CD4-positive, alpha-beta T cell treated with Interleukin-17A for 1 hour (primary cell): ENCODE data around the gene RASSF8.

ENCODE experiments used
- DNase-seq: peaks from one replicate; pipeline ENCODE4 v3.0.0-alpha.2; 2020

RASSF8 gene

GRCh38 chr12:25962932-25963525, 4.5 kb downstream of the RASSF8 start:
- DNase-seq, result no peak

GRCh38 chr12:25965682-25966081, 7.2 kb downstream of the RASSF8 start:
- DNase-seq, result no peak

GRCh38 chr12:25970082-25970481, 11.6 kb downstream of the RASSF8 start:
- DNase-seq, result no peak

GRCh38 chr12:25970916-25971653, 12.6 kb downstream of the RASSF8 start:
- DNase-seq, result no peak

- no peak for DNase-seq
These were observed 13.2 kb downstream of the RASSF8 start for GRCh38 chr12:25971654-25972041.

- DNase-seq, result no peak
These were observed 14.3 kb downstream of the RASSF8 start for GRCh38 chr12:25972783-25973182.

- DNase-seq, result no peak
These were observed 16.7 kb downstream of the RASSF8 start for GRCh38 chr12:25975179-25975578.

GRCh38 chr12:25975682-25976081, 17.2 kb downstream of the RASSF8 start:
- no peak for DNase-seq

- DNase-seq, result no peak
These were observed 17.8 kb downstream of the RASSF8 start for GRCh38 chr12:25976289-25976688.

- DNase-seq, result no peak
These were observed 18.6 kb downstream of the RASSF8 start for GRCh38 chr12:25977047-25977446.

GRCh38 chr12:25979059-25979458, 20.6 kb downstream of the RASSF8 start:
- no peak for DNase-seq

- DNase-seq, result no peak
These were observed 21.1 kb downstream of the RASSF8 start for GRCh38 chr12:25979563-25979962.

GRCh38 chr12:25980035-25980434, 21.6 kb downstream of the RASSF8 start:
- no peak for DNase-seq

GRCh38 chr12:25981597-25981996, 23.1 kb downstream of the RASSF8 start:
- no peak for DNase-seq

GRCh38 chr12:25982416-25982815, 23.9 kb downstream of the RASSF8 start:
- DNase-seq, result no peak

- no peak for DNase-seq
These were observed 25.1 kb downstream of the RASSF8 start for GRCh38 chr12:25983625-25984024.

- DNase-seq, result no peak
These were observed 26.3 kb downstream of the RASSF8 start for GRCh38 chr12:25984759-25985158.

- no peak for DNase-seq
These were observed 27.1 kb downstream of the RASSF8 start for GRCh38 chr12:25985316-25986175.

- DNase-seq, result no peak
These were observed 27.7 kb downstream of the RASSF8 start for GRCh38 chr12:25986180-25986579.

- no peak for DNase-seq
These were observed 30.0 kb downstream of the RASSF8 start for GRCh38 chr12:25988505-25988904.

GRCh38 chr12:25990495-25990894, 32.0 kb downstream of the RASSF8 start:
- DNase-seq, result no peak

GRCh38 chr12:25992026-25992782, 33.7 kb downstream of the RASSF8 start:
- no peak for DNase-seq
